8988T (cell line): ENCODE data around the gene NTN1.
"Not testable (repeated sequence)": the region's sequence is repeated elsewhere in the genome, so short reads cannot be mapped to it uniquely, and the experiment has no call there.

ENCODE experiments used
- DNase-seq: peaks from one replicate; pipeline ENCODE4 v3.0.0; 2011

The NTN1 gene

DNA sequence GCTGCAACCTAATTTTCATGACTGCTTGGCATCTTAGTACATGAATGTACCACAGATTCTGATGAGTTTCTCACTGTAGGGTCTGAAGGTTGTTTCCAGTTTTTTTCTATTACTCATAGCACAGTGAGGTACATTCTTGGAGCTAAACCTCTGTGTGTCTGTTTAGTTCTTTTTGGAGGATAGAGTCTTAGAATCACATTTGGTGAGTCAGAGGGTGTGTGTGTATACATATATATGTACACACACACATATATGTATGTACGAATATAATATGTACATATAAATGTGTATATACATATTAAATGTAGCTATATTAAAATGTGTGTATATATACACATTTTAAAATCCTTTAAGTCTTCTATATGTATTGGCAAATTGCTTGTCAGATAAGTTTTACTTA, 72.9 kb downstream of the NTN1 start:
- no peak for DNase-seq

- DNase-seq = no peak
Measured at GRCh38 chr17:9095390-9095789, 74.1 kb downstream of the NTN1 start.

- DNase-seq = no peak
Measured at GRCh38 chr17:9098242-9098825, 77.0 kb downstream of the NTN1 start.

DNA sequence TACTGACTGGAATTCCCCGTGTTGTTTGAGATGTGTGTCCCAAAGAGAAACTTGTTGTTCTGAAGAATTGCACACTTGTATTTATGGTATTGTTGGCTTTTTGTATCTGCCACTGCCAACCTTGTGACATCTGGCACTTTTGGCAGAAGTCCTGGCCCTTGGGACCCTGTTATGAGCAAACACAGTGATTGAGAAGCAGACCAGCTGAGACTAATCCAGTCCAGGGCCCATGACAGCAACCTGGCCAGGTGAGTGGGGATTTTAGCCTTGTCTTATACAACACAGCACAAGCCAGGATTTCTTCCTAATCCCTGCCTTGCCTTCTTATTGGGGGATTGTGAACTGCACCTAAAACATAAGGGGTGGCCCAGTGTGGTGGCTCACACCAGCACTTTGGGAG, 80.0 kb downstream of the NTN1 start:
- no peak for DNase-seq

- DNase-seq = not testable (repeated sequence)
Measured at GRCh38 chr17:9103193-9103592, 81.9 kb downstream of the NTN1 start.

GRCh38 chr17:9104370-9105041, 83.2 kb downstream of the NTN1 start:
- DNase-seq = no peak

- DNase-seq = no peak
Measured at GRCh38 chr17:9105068-9105868, 84.0 kb downstream of the NTN1 start.

GRCh38 chr17:9106278-9106677, 85.0 kb downstream of the NTN1 start:
- not testable (repeated sequence) for DNase-seq

- DNase-seq = no peak
Measured at GRCh38 chr17:9107527-9107926, 86.2 kb downstream of the NTN1 start.

- DNase-seq = no peak
Measured at GRCh38 chr17:9108146-9108545, 86.8 kb downstream of the NTN1 start.

GRCh38 chr17:9109933-9110332, 88.6 kb downstream of the NTN1 start:
- DNase-seq = no peak

- DNase-seq = no peak
Measured at GRCh38 chr17:9110501-9110900, 89.2 kb downstream of the NTN1 start.

GRCh38 chr17:9115214-9116191, 94.2 kb downstream of the NTN1 start:
- no peak for DNase-seq

GRCh38 chr17:9116311-9116835, 95.1 kb downstream of the NTN1 start:
- DNase-seq = no peak

GRCh38 chr17:9116861-9117568, 95.7 kb downstream of the NTN1 start:
- DNase-seq = no peak

- no peak for DNase-seq
Measured at GRCh38 chr17:9120471-9120870, 99.2 kb downstream of the NTN1 start.

- no peak for DNase-seq
Measured at GRCh38 chr17:9121186-9121820, 100.0 kb downstream of the NTN1 start.

- DNase-seq = no peak
Measured at GRCh38 chr17:9123594-9124553, 102.6 kb downstream of the NTN1 start.

- no peak for DNase-seq
Measured at GRCh38 chr17:9124554-9124935, 103.2 kb downstream of the NTN1 start.

GRCh38 chr17:9125722-9126121, 104.4 kb downstream of the NTN1 start:
- no peak for DNase-seq
